Stomach (tissue), 9 donors: ENCODE data around the gene CSMD2. TPM values are rescaled to one million over a fixed set of nuclear protein-coding genes. Genes with fewer than 3 reads are reported as not detected.

ENCODE experiments used
- DNase-seq, 2 donors: peaks; one replicate each; pipeline versions ENCODE4 v3.0.0 to v3.0.0-alpha.2; 2013 to 2019
- H3K27ac ChIP-seq, 5 donors: fragments of 200-600 bp in 4 of 5; sonication (generic) in 4 of 5; one replicate each; pipeline ENCODE4 v1.5.1; 2013 to 2019; ENCODE audit warnings: mild to moderate bottlenecking in 1 of 5, moderate library complexity in 1 of 5
- H3K27me3 ChIP-seq, 3 donors: fragments of 200-600 bp; sonication (generic); one replicate each; pipeline ENCODE4 v1.5.1; 2017 to 2019; ENCODE audit warnings: mixed run types in 1 of 3
- H3K36me3 ChIP-seq, 4 donors: fragments of 200-600 bp; sonication (generic); 1 replicate in 3 of 4; 2 replicates in 1 of 4; pipeline ENCODE4 v1.5.1; 2016 to 2019
- H3K4me1 ChIP-seq, 4 donors: fragments of 200-600 bp; sonication (generic); one replicate each; pipeline ENCODE4 v1.5.1; 2016 to 2019
- H3K4me3 ChIP-seq, 4 donors: fragments of 200-600 bp; sonication (generic) in 3 of 4; one replicate each; pipeline ENCODE4 v1.5.1; 2016 to 2019; ENCODE audit warnings: mild to moderate bottlenecking in 1 of 4
- H3K9me3 ChIP-seq, 4 donors: fragments of 200-600 bp; sonication (generic); one replicate each; pipeline ENCODE4 v1.5.1; 2016 to 2019
- EP300 ChIP-seq: sonication (generic); formaldehyde crosslinking; IDR thresholded peaks from one replicate; pipeline ENCODE4 v1.6.1; 2017; ENCODE audit warnings: antibody characterized with exemption
- POLR2A ChIP-seq, 4 donors: fragments of 450-650 bp; IDR thresholded peaks; one replicate each; pipeline ENCODE4 v1.6.1; 2016; ENCODE audit warnings: antibody characterized with exemption in 4 of 4, control low read depth in 2 of 4, mild to moderate bottlenecking in 1 of 4, moderate library complexity in 1 of 4
- POLR2AphosphoS5 ChIP-seq, 3 donors: sonication (generic); formaldehyde crosslinking; IDR thresholded peaks; one replicate each; pipeline ENCODE4 v1.6.1; 2016; ENCODE audit warnings: antibody characterized with exemption in 3 of 3
- WGBS, 5 donors: extraction: QIAGEN DNeasy Blood & Tissue Kit in 3 of 5; methylation state at CpG; one replicate each; pipeline versions ENCODE4 v1.1.5 to v1.1.7; 2013 to 2018; 5-methylcytosine and 5-hydroxymethylcytosine counted together
- intact Hi-C: fragments of 100-400 bp; cut with DNase I; formaldehyde crosslinking; loops from one replicate; pipeline ENCODE4 v1.15.1; 2023; ENCODE audit warnings: low total_unique reads
- polyA plus RNA-seq, 3 donors: library from polyadenylated mRNA; stranded (reverse); fragments of 200-250 nt; gene quantifications; one replicate each; pipeline ENCODE4 v1.2.3, GENCODE V29; 2013
- total RNA-seq, 5 donors: library from RNA; depleted of rRNA; stranded (reverse); fragments of >200 nt; gene quantifications; one replicate each; pipeline versions ENCODE4 v1.1.0 to v1.2.3, GENCODE V29; 2014 to 2016
- TF ChIP-seq, protein P1 (sequence below), 7 experiments: fragments of 450-650 bp in 4 of 7; fragments of 200-600 bp in 3 of 7; sonication (generic) in 3 of 7; IDR thresholded peaks; one replicate each; pipeline ENCODE4 v1.5.1; 2016 to 2019; ENCODE audit warnings: antibody characterized with exemption in 7 of 7, control low read depth in 2 of 7, mild to moderate bottlenecking in 1 of 7
- donor health status: healthy with polysubstance abuse.
- donor health status: Bipolar disorder and iron deficiency.
- donor health status: healthy.

The CSMD2 gene
- total and polyA plus RNA-seq, 8 donors: 0.10 to 3.5 (median 0.37) TPM; not detected in 1

DNA sequence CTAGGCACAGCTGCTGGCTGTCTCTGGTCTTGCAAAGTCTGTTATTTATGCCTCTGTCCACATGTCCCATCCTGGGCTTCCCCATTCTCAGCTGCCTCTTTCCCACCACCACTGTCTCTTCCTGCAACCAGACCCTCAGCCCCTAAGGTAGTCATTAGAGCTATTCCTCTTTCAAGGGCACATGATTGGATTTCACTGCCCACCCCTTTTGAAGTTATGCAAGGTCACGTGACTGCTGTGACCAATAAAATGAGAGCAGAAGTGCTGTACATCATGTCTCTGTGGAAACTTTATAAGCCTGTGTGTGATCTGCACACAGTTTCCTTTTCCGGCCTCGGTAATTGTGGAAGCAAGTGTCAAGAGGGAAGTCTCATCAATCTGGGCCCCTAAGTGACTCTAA is 437.7 kb downstream of the CSMD2 start:
- no peak overlapping the region for H3K27ac ChIP-seq
- H3K4me1 ChIP-seq: no peaks in the 10 kb centered on the region
- intact Hi-C loops: no loop called here
- WGBS, 5 donors: 54 to 78% (median 70%) methylated on average over 3 of the region's 3 CpGs
- no peaks in the 10 kb centered on the region for H3K36me3 ChIP-seq
- H3K4me3 ChIP-seq: no peak overlapping the region
- H3K27me3 ChIP-seq: peaks cover 0 to 4% (median 0%) of the 10 kb centered on the region in 3 donors
- H3K9me3 ChIP-seq: peaks cover 0 to 3% (median 0%) of the 10 kb centered on the region in 4 donors
- DNase-seq: no peak
- TF ChIP-seq EP300 (no peak), POLR2A (IDR thresholded peaks at IDR 0.05) (no peak), POLR2AphosphoS5 (IDR thresholded peaks at IDR 0.05) (no peak)
- TF ChIP-seq, protein P1, sequence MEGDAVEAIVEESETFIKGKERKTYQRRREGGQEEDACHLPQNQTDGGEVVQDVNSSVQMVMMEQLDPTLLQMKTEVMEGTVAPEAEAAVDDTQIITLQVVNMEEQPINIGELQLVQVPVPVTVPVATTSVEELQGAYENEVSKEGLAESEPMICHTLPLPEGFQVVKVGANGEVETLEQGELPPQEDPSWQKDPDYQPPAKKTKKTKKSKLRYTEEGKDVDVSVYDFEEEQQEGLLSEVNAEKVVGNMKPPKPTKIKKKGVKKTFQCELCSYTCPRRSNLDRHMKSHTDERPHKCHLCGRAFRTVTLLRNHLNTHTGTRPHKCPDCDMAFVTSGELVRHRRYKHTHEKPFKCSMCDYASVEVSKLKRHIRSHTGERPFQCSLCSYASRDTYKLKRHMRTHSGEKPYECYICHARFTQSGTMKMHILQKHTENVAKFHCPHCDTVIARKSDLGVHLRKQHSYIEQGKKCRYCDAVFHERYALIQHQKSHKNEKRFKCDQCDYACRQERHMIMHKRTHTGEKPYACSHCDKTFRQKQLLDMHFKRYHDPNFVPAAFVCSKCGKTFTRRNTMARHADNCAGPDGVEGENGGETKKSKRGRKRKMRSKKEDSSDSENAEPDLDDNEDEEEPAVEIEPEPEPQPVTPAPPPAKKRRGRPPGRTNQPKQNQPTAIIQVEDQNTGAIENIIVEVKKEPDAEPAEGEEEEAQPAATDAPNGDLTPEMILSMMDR (IDR thresholded peaks at IDR 0.05): no peak

DNA sequence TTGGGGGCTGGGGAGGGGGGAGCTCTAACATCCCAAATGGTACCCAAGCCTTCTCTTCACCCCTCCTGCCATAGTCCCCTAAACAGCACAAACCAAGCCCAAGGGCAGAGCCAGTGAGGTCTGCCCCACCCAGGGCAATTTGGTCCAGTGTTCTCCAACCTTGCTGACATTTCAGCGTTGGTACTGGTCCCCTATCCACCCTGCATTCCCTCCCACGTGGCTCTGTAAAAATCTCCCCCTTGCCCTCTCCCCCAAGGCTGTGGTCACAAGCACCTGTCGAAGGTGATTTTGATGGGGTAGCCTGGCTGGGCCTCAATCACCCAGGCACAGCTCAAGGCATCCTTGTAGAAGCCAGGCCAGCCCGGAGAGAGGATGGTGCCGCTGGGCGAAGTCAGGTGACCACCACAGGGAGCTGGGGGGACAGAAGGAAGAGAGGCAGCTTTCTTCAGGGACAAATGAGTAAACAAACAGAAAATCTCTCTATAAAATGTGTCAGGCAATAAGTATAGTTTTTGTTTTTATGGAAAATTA is 438.7 kb downstream of the CSMD2 start:
- no peaks in the 10 kb centered on the region for H3K9me3 ChIP-seq
- intact Hi-C loops: no loop called here
- H3K27me3 ChIP-seq: no peaks in the 10 kb centered on the region
- no peak for DNase-seq
- no peaks in the 10 kb centered on the region for H3K36me3 ChIP-seq
- no peaks in the 10 kb centered on the region for H3K4me1 ChIP-seq
- no peak for TF ChIP-seq POLR2AphosphoS5 (IDR thresholded peaks at IDR 0.05)
- no peak for TF ChIP-seq EP300
- no peak for TF ChIP-seq POLR2A (IDR thresholded peaks at IDR 0.05)
- TF ChIP-seq, protein P1 (IDR thresholded peaks at IDR 0.05): no peak
- H3K4me3 ChIP-seq: no peak overlapping the region
- no peak overlapping the region for H3K27ac ChIP-seq
- WGBS, 5 donors: 77 to 83% (median 79%) methylated on average over 6 of the region's 6 CpGs

DNA sequence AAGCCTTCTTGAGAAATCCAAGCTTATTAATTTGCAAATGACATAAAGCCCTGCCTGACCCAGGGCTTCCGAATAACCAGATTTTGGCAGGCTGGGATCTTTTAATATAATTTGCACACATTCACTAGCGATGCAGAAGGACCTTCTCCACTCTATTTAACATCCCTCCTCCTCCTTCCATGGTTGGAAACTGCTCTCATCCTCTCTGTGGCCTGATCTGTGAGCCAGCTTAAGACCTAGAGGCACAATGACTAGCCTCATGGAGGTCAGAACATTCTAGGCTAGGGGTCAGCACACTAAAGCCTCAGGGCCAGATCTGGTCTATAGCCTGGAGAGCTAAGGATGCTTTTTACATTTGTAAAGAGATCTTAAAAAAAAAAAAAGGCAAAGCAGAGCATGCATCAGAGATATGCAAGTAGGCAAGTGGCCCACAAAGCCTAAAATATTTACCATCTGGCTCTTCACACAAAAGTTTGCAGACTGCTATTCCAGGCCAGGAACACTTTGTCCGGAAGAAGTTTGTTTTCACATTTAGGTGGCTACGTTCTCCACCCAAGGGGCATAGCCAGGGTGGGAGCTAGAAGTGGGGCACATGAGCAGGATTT is 439.4 kb downstream of the CSMD2 start:
- no peaks in the 10 kb centered on the region for H3K36me3 ChIP-seq
- H3K4me1 ChIP-seq: no peaks in the 10 kb centered on the region
- no peak overlapping the region for H3K4me3 ChIP-seq
- H3K9me3 ChIP-seq: no peaks in the 10 kb centered on the region
- H3K27ac ChIP-seq: no peak overlapping the region
- 64 to 79% (median 74%) methylated on average over 4 of the region's 4 CpGs for WGBS, 5 donors
- no peak for DNase-seq
- intact Hi-C loops: no loop called here
- no peaks in the 10 kb centered on the region for H3K27me3 ChIP-seq
- TF ChIP-seq EP300 (no peak), POLR2AphosphoS5 (IDR thresholded peaks at IDR 0.05) (no peak), POLR2A (IDR thresholded peaks at IDR 0.05) (no peak)
- TF ChIP-seq, protein P1 (IDR thresholded peaks at IDR 0.05): no peak

DNA sequence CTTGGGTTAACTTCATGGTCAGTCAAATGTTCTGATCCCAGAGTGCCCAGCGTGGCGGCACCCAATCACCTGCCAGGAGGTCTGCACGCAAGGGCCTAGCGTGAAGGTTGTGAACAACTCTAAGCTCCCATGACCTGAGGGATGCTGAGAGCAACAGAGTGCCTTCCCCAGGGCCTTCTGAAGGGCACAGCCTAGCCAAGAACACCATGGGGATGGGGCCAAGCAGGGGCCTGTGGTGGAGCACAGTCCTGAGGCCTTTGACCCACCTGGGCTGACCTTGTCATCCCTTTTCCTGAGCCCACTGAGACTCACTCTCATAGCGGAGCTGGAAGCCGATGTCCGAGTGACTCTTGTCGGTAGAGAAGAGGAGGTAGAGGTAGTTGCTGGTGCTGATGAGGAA is 440.0 kb downstream of the CSMD2 start:
- H3K27me3 ChIP-seq: no peaks in the 10 kb centered on the region
- H3K9me3 ChIP-seq: no peaks in the 10 kb centered on the region
- H3K4me1 ChIP-seq: no peaks in the 10 kb centered on the region
- TF ChIP-seq POLR2A (IDR thresholded peaks at IDR 0.05) (no peak), POLR2AphosphoS5 (IDR thresholded peaks at IDR 0.05) (no peak), EP300 (no peak)
- TF ChIP-seq, protein P1 (IDR thresholded peaks at IDR 0.05): no peak
- no peak overlapping the region for H3K4me3 ChIP-seq
- intact Hi-C loops: no loop called here
- no peak for DNase-seq
- H3K36me3 ChIP-seq: no peaks in the 10 kb centered on the region
- WGBS, 5 donors: 96 to 99% (median 97%) methylated on average over 8 of the region's 8 CpGs
- no peak overlapping the region for H3K27ac ChIP-seq
